Stimulated activated CD4-positive, alpha-beta T cell treated with anti-CD3 and anti-CD28 coated beads, Interleukin-15, amount 100 ng/mL, for 1 hour (primary cell): ENCODE results near the gene ALKBH5.
A peak's percentile ranks its signal among the peaks of the same experiment; 100 is the strongest.

Source experiments
- DNase-seq, 2 donors: peaks; one replicate each; pipeline ENCODE4 v3.0.0-alpha.2; 2020; ENCODE audit warnings: low read depth in 1 of 2, low spot score in 1 of 2

The ALKBH5 gene

DNA sequence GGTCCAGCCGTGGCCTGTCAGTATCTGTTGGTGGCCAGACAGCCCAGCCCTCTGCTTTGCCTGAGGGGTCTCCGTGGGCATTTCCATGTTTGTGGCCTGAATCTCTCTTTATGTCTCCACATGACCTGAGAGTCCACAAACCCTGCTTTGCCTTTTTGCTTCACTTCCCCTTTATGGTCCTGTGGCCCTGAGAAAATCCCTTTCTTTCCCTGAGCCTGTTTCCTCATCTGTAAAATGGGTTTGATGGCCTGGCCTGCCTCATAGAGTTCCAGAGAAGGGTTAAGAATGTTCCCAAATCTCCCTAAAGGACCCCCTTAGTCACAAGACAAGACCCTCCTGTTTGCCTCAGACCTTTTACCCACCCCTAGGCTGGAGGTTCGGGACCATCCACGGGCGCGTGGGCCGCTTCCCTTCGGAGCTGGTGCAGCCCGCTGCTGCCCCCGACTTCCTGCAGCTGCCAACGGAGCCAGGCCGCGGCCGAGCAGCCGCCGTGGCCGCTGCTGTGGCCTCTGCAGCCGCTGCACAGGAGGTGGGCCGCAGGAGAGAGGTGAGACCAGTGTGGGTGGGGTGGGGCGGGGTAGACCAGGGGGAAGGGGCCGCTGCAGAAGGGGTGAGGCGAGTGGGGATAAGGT, 26.2 kb upstream of the ALKBH5 start:
- no peak for DNase-seq

- peak; percentile 83 to 88 for DNase-seq
Observed at GRCh38 chr17:18158022-18158600, 25.5 kb upstream of the ALKBH5 start.

- DNase-seq: no peak
Observed at GRCh38 chr17:18159551-18160120, 24.0 kb upstream of the ALKBH5 start.

DNA sequence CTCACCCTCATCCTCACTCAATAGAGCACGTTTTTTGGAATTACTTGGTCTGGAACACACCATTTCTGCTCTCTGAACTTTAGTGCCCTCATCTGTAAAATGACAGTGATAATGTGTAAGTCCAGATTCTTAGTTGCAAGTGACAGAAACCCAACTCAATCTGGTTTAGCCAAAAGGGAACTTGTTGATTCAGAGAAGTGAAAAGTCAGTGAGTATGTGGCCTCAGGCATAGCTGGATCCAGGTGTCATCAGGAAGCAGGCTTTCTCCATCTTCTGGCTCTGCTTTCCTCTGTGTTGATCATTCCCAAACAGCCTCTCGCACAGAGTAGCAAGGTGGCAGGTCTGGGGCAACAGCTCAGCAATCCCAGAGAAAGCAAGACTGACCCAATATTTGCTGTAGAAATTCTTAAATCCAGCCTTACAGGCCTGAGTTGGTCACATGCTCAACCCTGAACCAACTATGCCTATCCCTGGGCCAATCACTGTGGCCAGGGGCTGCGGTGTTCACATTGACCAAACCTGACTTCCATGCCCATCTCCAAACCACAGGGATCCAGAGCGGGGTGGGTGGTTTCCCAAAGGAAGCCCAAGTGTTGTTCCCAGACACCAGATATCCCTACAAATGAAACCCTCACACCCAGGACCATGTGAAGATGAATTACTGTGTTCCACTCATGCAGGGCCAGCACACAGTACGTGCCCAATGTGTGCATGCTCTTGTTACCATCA, 23.3 kb upstream of the ALKBH5 start:
- no peak for DNase-seq

- DNase-seq: no peak
Observed at GRCh38 chr17:18161207-18162145, 22.2 kb upstream of the ALKBH5 start.

- no peak for DNase-seq
Observed at GRCh38 chr17:18163547-18163946, 20.1 kb upstream of the ALKBH5 start.

DNA sequence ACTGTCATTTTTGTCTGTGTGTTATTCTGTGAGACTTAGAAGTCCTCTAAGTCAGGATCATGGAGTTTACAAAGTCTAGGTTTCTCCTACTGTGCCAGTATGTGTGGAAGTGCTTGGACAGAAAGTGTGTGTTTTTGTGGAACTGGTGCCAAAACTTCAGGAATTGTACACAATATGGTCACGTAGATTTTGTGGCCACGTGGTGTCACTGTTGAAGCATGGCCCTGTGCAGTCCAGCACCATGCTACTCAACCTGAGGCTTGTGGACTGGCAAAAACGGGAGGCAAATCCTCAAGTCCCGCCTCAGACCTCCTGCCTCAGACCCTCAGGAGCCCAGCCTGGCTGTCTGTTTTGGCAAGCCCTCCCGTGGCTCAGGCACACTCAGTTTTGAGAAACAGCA, 16.7 kb upstream of the ALKBH5 start:
- DNase-seq: no peak

DNA sequence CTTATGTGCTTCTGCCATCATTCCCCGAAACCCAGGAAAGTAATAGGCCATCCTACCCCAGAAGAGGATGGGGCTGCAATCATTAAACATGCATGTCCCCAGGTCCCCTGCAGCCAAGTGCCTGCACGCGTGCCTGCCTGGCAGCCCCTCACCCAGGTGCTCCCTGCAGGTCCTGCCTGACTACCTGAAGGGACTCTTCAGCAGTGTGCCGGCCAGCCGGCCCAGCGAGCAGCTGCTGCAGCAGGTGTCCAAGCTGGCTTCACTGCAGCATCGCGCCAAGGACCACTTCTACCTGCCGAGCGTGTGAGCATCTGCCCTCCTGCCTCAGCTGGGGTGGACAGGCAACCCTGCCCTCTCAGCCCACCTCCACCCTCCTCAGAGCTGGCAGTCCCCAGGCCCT, 16.2 kb upstream of the ALKBH5 start:
- no peak for DNase-seq

DNA sequence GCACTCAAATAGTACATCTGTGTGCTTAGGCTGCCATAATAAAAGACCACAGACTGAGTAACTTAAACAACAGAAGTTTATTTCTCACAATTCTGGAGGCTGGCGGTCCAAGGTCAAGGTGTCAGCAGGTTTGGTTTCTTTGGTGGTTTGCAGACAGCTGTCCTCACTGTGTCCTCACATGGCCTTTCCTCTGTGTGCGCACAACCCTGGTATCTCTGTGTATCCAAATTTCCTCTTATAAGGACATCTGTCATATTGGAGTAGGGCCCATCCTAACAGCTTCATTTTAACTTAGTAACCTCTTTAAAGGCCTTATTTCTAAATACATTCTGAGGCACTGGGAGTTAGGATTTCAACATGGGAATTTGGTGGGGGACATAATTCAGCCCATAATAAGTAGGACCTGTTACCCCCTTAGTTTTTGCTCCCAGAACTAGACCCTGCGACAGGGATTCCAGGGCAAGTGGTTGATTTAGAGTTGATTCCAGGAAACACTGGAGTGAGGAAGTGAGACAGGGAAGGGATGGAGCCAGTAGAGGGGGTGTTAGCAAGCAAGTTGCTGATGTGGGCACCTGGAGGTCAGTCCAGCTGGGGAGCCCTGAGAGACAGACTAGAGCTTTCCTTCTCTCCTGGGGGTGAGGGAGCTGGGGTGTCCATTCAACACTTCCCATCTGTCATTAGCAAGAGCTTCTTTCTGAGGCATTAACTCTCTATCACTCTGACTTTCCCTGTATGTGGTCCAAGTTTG, 10.9 kb upstream of the ALKBH5 start:
- DNase-seq: no peak

GRCh38 chr17:18173740-18174139, 9.9 kb upstream of the ALKBH5 start:
- no peak for DNase-seq

DNA sequence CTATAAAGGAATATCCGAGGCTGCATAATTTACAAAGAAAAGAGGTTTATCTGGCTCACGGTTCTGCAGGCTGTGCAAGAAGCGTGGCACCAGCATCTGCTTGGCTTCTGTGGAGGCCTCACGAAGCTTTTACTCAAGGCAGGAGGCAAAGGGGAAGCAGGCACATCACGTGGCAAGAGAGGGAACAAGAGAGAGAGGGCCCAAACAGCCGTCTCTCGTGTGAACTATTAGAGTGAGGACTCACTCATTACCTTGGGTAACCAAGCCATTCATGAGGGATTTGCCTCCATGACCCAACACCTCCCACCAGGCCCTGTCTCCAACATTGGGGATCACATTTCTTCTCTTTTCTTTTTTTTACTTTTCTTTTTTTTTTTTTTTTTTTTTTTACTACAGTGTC, 7.5 kb upstream of the ALKBH5 start:
- DNase-seq: no peak

DNA sequence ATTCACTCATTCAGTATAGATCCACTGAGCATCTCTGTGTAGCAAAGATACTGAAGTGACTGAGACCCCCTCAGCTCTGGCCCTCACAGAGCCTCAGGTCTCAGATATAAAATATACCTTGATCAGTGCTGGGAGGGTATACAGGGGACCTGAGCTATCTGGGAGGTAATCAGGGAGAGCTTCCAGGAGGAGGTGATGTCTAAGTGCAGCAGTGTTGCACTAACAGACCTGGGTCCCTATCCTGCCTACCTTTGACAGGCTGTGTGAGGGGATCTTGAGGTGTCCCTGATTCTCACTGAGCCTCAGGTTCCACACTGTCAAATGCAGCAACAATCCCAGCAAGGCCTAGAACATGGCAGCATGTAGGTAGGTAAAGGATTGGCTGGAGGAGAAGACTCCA, 6.5 kb upstream of the ALKBH5 start:
- no peak for DNase-seq

DNA sequence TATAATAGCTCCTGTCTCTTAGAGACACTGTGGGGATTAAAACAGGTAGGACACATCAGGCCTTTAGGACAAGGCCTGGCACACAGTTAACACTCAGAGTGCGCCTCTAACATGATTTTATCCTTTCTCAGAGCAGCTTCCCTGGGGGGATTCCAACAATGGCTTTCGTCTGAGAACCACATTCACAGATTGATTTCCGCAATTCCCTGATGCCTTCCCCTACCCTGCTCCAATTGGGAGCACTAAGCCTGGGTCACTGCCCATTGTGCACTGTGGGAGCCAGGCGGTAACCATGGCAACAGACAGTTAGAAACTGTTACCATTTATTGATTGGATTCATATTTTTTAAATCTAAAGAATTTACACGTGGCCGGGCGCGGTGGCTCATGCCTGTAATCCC, 5.9 kb upstream of the ALKBH5 start:
- no peak for DNase-seq

- DNase-seq: no peak
Observed at GRCh38 chr17:18179196-18179595, 4.4 kb upstream of the ALKBH5 start.

- DNase-seq: no peak
Observed at GRCh38 chr17:18179804-18180203, 3.8 kb upstream of the ALKBH5 start.

- DNase-seq: peak in 1 of 2 donors; percentile 10
Observed at GRCh38 chr17:18181358-18181757, 2.3 kb upstream of the ALKBH5 start.

GRCh38 chr17:18182110-18182977, 1.3 kb upstream of the ALKBH5 start:
- no peak for DNase-seq

GRCh38 chr17:18182978-18183333, 672 bp upstream of the ALKBH5 start:
- DNase-seq: peak; percentile 67 to 75

DNA sequence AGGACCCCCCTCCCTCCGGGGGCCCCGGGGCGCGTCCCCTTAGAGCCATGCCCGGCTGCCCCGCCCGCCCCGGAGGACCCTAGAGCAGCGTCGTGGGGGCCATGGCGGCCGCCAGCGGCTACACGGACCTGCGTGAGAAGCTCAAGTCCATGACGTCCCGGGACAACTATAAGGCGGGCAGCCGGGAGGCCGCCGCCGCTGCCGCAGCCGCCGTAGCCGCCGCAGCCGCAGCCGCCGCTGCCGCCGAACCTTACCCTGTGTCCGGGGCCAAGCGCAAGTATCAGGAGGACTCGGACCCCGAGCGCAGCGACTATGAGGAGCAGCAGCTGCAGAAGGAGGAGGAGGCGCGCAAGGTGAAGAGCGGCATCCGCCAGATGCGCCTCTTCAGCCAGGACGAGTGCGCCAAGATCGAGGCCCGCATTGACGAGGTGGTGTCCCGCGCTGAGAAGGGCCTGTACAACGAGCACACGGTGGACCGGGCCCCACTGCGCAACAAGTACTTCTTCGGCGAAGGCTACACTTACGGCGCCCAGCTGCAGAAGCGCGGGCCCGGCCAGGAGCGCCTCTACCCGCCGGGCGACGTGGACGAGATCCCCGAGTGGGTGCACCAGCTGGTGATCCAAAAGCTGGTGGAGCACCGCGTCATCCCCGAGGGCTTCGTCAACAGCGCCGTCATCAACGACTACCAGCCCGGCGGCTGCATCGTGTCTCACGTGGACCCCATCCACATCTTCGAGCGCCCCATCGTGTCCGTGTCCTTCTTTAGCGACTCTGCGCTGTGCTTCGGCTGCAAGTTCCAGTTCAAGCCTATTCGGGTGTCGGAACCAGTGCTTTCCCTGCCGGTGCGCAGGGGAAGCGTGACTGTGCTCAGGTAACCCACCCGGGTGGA, 759 bp downstream of the ALKBH5 start:
- DNase-seq: peak; percentile 34 to 54
